Uterus (tissue), 4 donors: Measurements from ENCODE around the gene OLIG1. TPM values are rescaled to one million over a fixed set of nuclear protein-coding genes. Genes with fewer than 3 reads are reported as not detected.

Experiments used
- DNase-seq, 2 donors: peaks; one replicate each; pipeline ENCODE4 v3.0.0-alpha.2; 2019 to 2020
- H3K27ac ChIP-seq, 2 donors: fragments of 200-600 bp; sonication (generic); 1 replicate in 1 of 2; 2 replicates in 1 of 2; pipeline ENCODE4 v1.5.1; 2016 to 2018
- H3K27me3 ChIP-seq, 2 donors: fragments of 200-600 bp; sonication (generic); one replicate each; pipeline ENCODE4 v1.5.1; 2018 to 2019; ENCODE audit warnings: control low read depth in 1 of 2
- H3K36me3 ChIP-seq, 2 donors: fragments of 200-600 bp; sonication (generic); one replicate each; pipeline ENCODE4 v1.5.1; 2019; ENCODE audit warnings: control low read depth in 1 of 2
- H3K4me1 ChIP-seq, 2 donors: fragments of 200-600 bp; sonication (generic); one replicate each; pipeline ENCODE4 v1.5.1; 2018 to 2019; ENCODE audit warnings: control low read depth in 1 of 2
- H3K4me3 ChIP-seq, 2 donors: fragments of 200-600 bp; sonication (generic); 1 replicate in 1 of 2; 2 replicates in 1 of 2; pipeline ENCODE4 v1.5.1; 2018 to 2019; ENCODE audit warnings: mild to moderate bottlenecking in 1 of 2
- H3K9me3 ChIP-seq, 2 donors: fragments of 200-600 bp; sonication (generic); one replicate each; pipeline ENCODE4 v1.5.1; 2019; ENCODE audit warnings: control low read depth in 1 of 2
- CTCF ChIP-seq, 4 experiments: fragments of 200-600 bp in 2 of 4; fragments of 450-650 bp in 2 of 4; sonication (generic) in 2 of 4; IDR thresholded peaks; one replicate each; pipeline ENCODE4 v1.5.1; 2016 to 2019; ENCODE audit warnings: antibody characterized with exemption in 4 of 4, mild to moderate bottlenecking in 2 of 4, moderate library complexity in 1 of 4
- POLR2A ChIP-seq, 2 donors: fragments of 450-650 bp; IDR thresholded peaks; one replicate each; pipeline ENCODE4 v1.6.1; 2016; ENCODE audit warnings: antibody characterized with exemption in 2 of 2, mild to moderate bottlenecking in 1 of 2, moderate library complexity in 1 of 2
- intact Hi-C: fragments of 100-400 bp; cut with DNase I; formaldehyde crosslinking; loops from one replicate; pipeline ENCODE4 v1.15.1; 2023; ENCODE audit warnings: low total_unique reads
- total RNA-seq, 4 donors: library from RNA; depleted of rRNA in 3 of 4; stranded (reverse); fragments of >200 nt in 3 of 4; gene quantifications; one replicate each; pipeline versions ENCODE4 v1.1.0 to v1.2.4, GENCODE V29; 2014 to 2023
- donor health status: DM: yes; HTN: yes; CAD: no.

Gene OLIG1
- total RNA-seq, 4 donors from 2014 or later: not detected

DNA sequence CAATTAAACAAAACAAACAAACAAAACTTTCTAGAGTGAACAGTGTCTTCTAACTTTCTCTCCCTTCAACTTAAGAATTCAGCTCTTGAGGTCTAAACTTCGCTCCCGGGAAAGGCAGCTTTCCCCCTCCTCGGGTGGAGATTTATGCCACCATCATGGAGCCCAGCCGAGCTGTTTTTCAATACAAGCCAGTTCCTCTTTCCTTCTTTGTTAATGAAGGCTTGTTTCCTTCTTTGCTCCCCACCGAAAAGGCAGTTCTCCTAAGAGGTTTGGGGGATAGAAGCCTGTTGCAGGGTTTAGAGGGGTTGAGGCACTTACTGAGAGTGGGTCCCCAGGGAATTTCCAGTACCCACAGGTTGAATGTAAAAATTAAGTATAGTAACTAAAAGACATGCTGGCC, 26.5 kb downstream of the OLIG1 start:
- intact Hi-C loops: no loop called here
- Histone ChIP-seq H3K27ac (no peak overlapping the region), H3K9me3 (no peaks in the 10 kb centered on the region), H3K4me1 (no peaks in the 10 kb centered on the region), H3K27me3 (no peaks in the 10 kb centered on the region), H3K4me3 (no peak overlapping the region), H3K36me3 (no peaks in the 10 kb centered on the region)
- DNase-seq: no peak
- TF ChIP-seq POLR2A (IDR thresholded peaks at IDR 0.05) (no peak), CTCF (IDR thresholded peaks at IDR 0.05) (no peak)

GRCh38 chr21:33099131-33099530, 29.2 kb downstream of the OLIG1 start:
- Histone ChIP-seq H3K4me3 (no peak overlapping the region), H3K9me3 (no peaks in the 10 kb centered on the region), H3K4me1 (no peaks in the 10 kb centered on the region), H3K27ac (no peak overlapping the region), H3K27me3 (no peaks in the 10 kb centered on the region), H3K36me3 (no peaks in the 10 kb centered on the region)
- no peak for TF ChIP-seq CTCF (IDR thresholded peaks at IDR 0.05)
- TF ChIP-seq POLR2A (IDR thresholded peaks at IDR 0.05): no peak
- intact Hi-C loops: no loop called here
- DNase-seq: no peak

DNA sequence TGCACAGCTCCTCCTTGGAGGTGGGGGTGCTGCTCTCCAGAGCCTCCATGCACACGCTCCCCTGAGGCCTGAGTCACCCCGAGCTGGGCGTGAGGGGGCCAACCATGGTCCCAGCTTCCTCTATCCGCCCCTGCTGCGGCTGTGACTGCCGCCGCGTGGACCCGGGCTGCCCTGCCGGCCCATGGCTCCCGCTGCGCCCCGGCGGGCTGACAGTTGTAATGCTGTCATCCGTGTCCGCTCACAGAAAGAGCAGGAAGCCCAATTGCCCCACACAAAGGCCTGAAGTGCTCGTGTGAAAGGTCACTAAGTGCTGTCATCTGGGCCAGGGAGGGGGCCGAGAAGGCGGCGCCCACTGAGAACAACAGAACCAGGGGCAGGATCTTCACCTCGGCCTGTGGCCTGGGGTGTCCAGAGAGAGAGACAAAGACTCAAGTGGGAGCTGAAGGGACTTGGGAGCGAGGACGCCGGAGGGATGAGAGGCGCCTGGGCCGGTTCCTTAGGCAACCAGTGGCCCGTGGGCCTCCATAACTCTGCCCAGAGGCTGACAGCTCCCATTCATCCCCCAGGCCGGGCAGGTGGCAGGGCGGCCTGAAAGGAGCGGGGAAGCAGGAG, 31.5 kb downstream of the OLIG1 start:
- H3K27me3 ChIP-seq: peaks cover 0 to 3% of the 10 kb centered on the region in 2 donors
- intact Hi-C loops: no loop called here

DNA sequence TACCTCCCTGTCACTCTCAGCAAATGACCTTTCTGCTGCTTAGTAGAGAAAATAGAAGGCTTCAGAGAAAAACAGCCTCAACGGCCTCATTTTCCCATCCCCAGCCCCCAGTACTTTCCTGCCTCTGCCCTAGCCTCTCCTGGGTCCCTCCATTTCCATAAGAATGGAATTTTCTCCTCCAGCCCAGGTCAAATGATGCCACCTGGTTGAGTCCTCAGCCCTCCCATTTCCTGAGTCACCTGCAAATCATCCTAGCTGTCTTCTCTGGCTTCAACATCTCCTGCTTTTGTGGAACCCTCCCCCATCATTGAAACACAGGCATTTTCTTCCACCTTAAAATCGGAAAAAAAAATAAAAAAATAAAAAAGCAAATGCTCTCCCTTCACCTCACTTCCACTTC, 35.1 kb downstream of the OLIG1 start:
- intact Hi-C loops: no loop called here
- no peak for DNase-seq
- peaks cover 4 to 23% of the 10 kb centered on the region in 2 donors for H3K27me3 ChIP-seq

More for the DNA sequence above, 31.5 kb downstream of the OLIG1 start:
- no peak for TF ChIP-seq CTCF (IDR thresholded peaks at IDR 0.05)
- TF ChIP-seq POLR2A (IDR thresholded peaks at IDR 0.05): no peak
- H3K9me3 ChIP-seq: no peaks in the 10 kb centered on the region
- H3K4me1 ChIP-seq: no peaks in the 10 kb centered on the region
- no peak for DNase-seq
- H3K36me3 ChIP-seq: no peaks in the 10 kb centered on the region
- H3K4me3 ChIP-seq: no peak overlapping the region
- H3K27ac ChIP-seq: no peak overlapping the region

DNA sequence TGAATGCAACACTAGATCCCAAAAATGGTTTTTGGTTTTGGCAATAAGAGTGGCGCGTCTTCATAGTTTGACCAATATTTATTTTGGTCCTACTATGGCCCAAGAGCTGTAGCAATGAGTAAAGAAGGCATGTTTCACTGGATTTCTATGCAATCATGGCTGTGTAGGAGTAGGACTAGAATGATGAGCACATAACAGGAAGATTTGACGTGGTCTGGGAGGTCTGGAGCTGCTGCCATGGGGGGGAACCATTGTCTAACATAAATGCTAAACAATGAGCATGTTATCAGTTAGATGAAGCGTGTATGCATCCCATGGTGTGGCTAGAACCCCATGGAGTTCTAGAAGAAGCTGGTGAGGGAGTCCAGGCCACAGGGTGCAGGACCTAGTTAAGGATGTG, 38.3 kb downstream of the OLIG1 start:
- Histone ChIP-seq H3K4me1 (peaks cover 0 to 3% of the 10 kb centered on the region in 2 donors), H3K27ac (no peak overlapping the region), H3K4me3 (no peak overlapping the region), H3K27me3 (peaks cover 4 to 35% of the 10 kb centered on the region in 2 donors), H3K36me3 (no peaks in the 10 kb centered on the region), H3K9me3 (no peaks in the 10 kb centered on the region)
- intact Hi-C loops: no loop called here
- DNase-seq: no peak
- TF ChIP-seq POLR2A (IDR thresholded peaks at IDR 0.05) (no peak), CTCF (IDR thresholded peaks at IDR 0.05) (no peak)

More for the DNA sequence above, 35.1 kb downstream of the OLIG1 start:
- peaks cover 0 to 3% of the 10 kb centered on the region in 2 donors for H3K4me1 ChIP-seq
- no peak for TF ChIP-seq CTCF (IDR thresholded peaks at IDR 0.05)
- no peak for TF ChIP-seq POLR2A (IDR thresholded peaks at IDR 0.05)
- H3K36me3 ChIP-seq: no peaks in the 10 kb centered on the region
- H3K9me3 ChIP-seq: no peaks in the 10 kb centered on the region
- no peak overlapping the region for H3K27ac ChIP-seq
- no peak overlapping the region for H3K4me3 ChIP-seq
